ENCODE results near the gene TMCO6. TPM values are rescaled to one million over a fixed set of nuclear protein-coding genes. Genes with fewer than 3 reads are reported as not detected.

The TMCO6 gene
- total and polyA plus RNA-seq, 2 of the 8 experiments (the other 6 are each of a cell fraction or from before 2014, with no cell fraction given), result 29.0 to 40.9 TPM

DNA sequence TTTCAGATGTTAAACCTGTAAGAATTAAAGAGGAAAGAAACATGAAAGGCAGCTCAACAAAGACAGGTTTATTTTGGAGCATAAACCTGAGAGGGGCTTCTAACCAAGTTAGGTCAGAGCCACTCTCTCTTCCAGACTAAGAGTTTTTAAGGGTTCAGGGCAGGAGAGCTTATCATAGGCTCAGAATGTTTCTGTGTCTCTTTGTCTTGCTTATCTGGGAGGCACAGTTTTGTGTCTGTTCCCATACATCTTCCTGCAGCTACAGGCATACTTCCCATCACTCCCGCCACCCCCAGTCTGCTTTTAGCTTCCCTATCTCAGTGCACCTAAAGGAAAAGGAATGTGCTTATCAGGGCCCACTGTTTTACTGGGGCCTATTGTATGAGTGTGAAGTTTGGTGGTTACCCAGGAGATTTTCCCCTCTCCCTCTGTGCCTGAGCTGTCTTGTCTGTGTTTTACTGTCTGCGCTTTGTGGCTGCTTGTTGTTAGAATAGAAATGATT is 28.2 kb upstream of the TMCO6 start:
- H3K4me2 ChIP-seq (ENCODE audit: insufficient read depth in 1 of 2, low read depth in 2 of 2, low read length in 2 of 2), result no peak overlapping the region
- H3K4ac ChIP-seq (replicated peaks; ENCODE audit: insufficient read length, low read depth, low read length), result no peak overlapping the region
- H2BK12ac ChIP-seq (ENCODE audit: low read depth, low read length), result no peak overlapping the region
- no peaks in the 10 kb centered on the region for H3K27me3 ChIP-seq (replicated peaks in 1 of 4; ENCODE audit: control insufficient read depth in 3 of 4, extremely low read depth in 1 of 4, insufficient read depth in 3 of 4, low read length in 3 of 4)
- H2BK15ac ChIP-seq (ENCODE audit: low read length), result no peak overlapping the region
- no peak overlapping the region for H3K4me3 ChIP-seq (ENCODE audit: extremely low read depth in 1 of 4, insufficient read depth in 2 of 4, low read depth in 3 of 4, low read length in 4 of 4)
- no peak overlapping the region for H3K18ac ChIP-seq (ENCODE audit: extremely low read depth, low read length)
- H3K9me3 ChIP-seq (ENCODE audit: insufficient read depth in 2 of 2, low read depth in 1 of 2, low read length in 1 of 2), result peaks cover 10 to 19% of the 10 kb centered on the region in 2 experiments; a peak in 3 of 4 replicates
- FAIRE-seq (no peak), DNase-seq (ENCODE audit: low read depth in 1 of 2, low spot score in 2 of 2) (no peak)
- no peak overlapping the region for H4K5ac ChIP-seq (ENCODE audit: insufficient read length, low read depth, low read length)
- TF ChIP-seq RXRA (IDR thresholded peaks at IDR 0.05; ENCODE audit: insufficient read depth, low read depth, low read length) (no peak), CBX8 (IDR thresholded peaks at IDR 0.05; ENCODE audit: borderline replicate concordance, low read depth, low read length) (no peak)
- no peak overlapping the region for H3K23ac ChIP-seq (ENCODE audit: insufficient read length)
- no peaks in the 10 kb centered on the region for H3K23me2 ChIP-seq (ENCODE audit: low read depth, low read length)
- H3K4me1 ChIP-seq (replicated peaks in 1 of 4; ENCODE audit: control insufficient read depth in 3 of 4, insufficient read depth in 4 of 4, low read length in 3 of 4), result no peaks in the 10 kb centered on the region
- CTCF ChIA-PET (ENCODE audit: partially characterized antibody), result no interaction called here
- H3K79me1 ChIP-seq (ENCODE audit: low read depth, low read length), result no peaks in the 10 kb centered on the region
- no peak overlapping the region for H3K9ac ChIP-seq (replicated peaks in 1 of 4; ENCODE audit: extremely low read depth in 1 of 4, low read depth in 3 of 4, low read length in 3 of 4)
- no peak overlapping the region for H4K91ac ChIP-seq (replicated peaks; ENCODE audit: insufficient read length, low read length)
- H3K36me3 ChIP-seq (ENCODE audit: control insufficient read depth in 2 of 4, insufficient read depth in 4 of 4, low read length in 3 of 4), result no peaks in the 10 kb centered on the region
- H2AK5ac ChIP-seq (ENCODE audit: low read depth, low read length), result no peak overlapping the region
- no peak overlapping the region for H4K8ac ChIP-seq (ENCODE audit: extremely low read depth, insufficient read depth, low read length)
- no peak overlapping the region for H2BK5ac ChIP-seq (ENCODE audit: low read depth, low read length)
- no peak overlapping the region for H3K56ac ChIP-seq (replicated peaks; ENCODE audit: insufficient read length, low read depth, low read length)
- H2AFZ ChIP-seq (ENCODE audit: low read length), result no peak overlapping the region
- H3K27ac ChIP-seq (ENCODE audit: low read depth, low read length), result no peak overlapping the region
- no peak overlapping the region for H2BK20ac ChIP-seq (ENCODE audit: low read length)
- no peaks in the 10 kb centered on the region for H3K79me2 ChIP-seq (ENCODE audit: control insufficient read depth in 1 of 2, insufficient read depth in 2 of 2, low read length in 2 of 2)
- POLR2A ChIA-PET (ENCODE audit: partially characterized antibody), result no interaction called here
- no peaks in the 10 kb centered on the region for H4K20me1 ChIP-seq (replicated peaks in 1 of 2; ENCODE audit: control insufficient read depth in 1 of 2, insufficient read depth in 2 of 2, low read length in 2 of 2)
- 97% methylated on average over 2 of the region's 2 CpGs; no CpG with 5 or more reads in 1 of the 2 experiments for WGBS, 2 experiments (ENCODE audit: extremely low coverage in 1 of 2, insufficient coverage in 1 of 2, insufficient read length in 1 of 2, insufficient replicate concordance in 2 of 2, low coverage in 1 of 2, low lambda C conversion rate in 2 of 2, missing lambda C conversion rate in 1 of 2)
- no peak overlapping the region for H3K14ac ChIP-seq (ENCODE audit: insufficient read length)
- H2BK120ac ChIP-seq (replicated peaks; ENCODE audit: low read depth, low read length), result no peak overlapping the region

Data from H1 (cell line).